ENCODE data around the gene SBF2.
A peak's percentile ranks its signal among the peaks of the same experiment; 100 is the strongest.
"Not testable (repeated sequence)": the region's sequence is repeated elsewhere in the genome, so short reads cannot be mapped to it uniquely, and the experiment has no call there.

Gene SBF2

DNA sequence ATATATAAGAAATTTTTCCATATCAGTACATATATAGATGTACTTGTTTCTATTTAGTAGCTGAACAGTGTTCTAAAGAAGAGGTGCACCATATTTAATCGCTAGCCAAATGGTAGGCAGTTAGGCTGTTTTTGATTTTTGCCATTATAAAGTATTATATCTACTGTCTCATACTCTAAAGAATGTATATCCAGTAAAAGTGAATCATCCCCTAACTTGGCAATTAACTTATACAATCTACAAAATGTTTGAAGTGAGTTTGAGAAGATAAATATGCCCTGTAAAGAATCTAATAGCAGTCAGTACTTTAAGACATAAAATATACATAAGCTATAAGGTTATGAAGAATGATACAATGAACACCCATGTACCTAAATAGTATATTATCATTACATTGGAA, 338.6 kb downstream of the SBF2 start:
- no peak for DNase-seq (ENCODE audit: low read depth)
- H3K4me3 ChIP-seq (ENCODE audit: low read depth, low read length): no peak overlapping the region
- TF ChIP-seq, protein P1, sequence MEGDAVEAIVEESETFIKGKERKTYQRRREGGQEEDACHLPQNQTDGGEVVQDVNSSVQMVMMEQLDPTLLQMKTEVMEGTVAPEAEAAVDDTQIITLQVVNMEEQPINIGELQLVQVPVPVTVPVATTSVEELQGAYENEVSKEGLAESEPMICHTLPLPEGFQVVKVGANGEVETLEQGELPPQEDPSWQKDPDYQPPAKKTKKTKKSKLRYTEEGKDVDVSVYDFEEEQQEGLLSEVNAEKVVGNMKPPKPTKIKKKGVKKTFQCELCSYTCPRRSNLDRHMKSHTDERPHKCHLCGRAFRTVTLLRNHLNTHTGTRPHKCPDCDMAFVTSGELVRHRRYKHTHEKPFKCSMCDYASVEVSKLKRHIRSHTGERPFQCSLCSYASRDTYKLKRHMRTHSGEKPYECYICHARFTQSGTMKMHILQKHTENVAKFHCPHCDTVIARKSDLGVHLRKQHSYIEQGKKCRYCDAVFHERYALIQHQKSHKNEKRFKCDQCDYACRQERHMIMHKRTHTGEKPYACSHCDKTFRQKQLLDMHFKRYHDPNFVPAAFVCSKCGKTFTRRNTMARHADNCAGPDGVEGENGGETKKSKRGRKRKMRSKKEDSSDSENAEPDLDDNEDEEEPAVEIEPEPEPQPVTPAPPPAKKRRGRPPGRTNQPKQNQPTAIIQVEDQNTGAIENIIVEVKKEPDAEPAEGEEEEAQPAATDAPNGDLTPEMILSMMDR (IDR thresholded peaks at IDR 0.05; ENCODE audit: insufficient read depth, low read depth, low read length, missing control alignments): no peak

DNA sequence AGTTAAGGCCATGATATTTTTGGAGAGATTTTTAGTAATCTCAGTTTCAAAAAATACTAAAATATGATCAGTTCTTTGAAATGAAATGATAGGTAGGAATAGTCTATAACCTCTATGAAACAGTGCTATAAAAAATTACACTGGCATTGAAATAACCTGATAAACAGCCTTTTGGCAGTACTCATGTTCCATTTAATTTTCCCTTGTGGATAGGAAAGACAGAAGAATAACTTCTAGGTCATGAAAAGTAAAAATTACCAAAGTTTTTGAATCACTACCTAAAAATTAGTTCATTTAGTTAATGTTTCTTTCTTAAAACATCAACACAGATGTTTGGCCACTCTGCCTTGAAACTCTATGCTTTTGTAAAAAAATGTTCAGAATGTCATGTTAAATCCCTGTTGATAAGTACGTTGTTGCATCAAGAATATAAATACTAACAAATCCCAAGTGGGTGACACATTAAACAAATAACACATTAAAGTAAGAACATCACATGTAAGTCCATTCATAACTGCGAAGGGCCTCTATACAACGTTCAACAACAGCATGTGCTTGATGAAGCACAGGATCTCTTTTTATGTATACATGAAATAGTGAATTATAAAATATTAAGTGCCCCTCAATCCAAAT, 339.9 kb downstream of the SBF2 start:
- TF ChIP-seq, protein P1 (IDR thresholded peaks at IDR 0.05; ENCODE audit: insufficient read depth, low read depth, low read length, missing control alignments): no peak
- H3K4me3 ChIP-seq (ENCODE audit: low read depth, low read length): no peak overlapping the region
- no peak for DNase-seq (ENCODE audit: low read depth)

DNA sequence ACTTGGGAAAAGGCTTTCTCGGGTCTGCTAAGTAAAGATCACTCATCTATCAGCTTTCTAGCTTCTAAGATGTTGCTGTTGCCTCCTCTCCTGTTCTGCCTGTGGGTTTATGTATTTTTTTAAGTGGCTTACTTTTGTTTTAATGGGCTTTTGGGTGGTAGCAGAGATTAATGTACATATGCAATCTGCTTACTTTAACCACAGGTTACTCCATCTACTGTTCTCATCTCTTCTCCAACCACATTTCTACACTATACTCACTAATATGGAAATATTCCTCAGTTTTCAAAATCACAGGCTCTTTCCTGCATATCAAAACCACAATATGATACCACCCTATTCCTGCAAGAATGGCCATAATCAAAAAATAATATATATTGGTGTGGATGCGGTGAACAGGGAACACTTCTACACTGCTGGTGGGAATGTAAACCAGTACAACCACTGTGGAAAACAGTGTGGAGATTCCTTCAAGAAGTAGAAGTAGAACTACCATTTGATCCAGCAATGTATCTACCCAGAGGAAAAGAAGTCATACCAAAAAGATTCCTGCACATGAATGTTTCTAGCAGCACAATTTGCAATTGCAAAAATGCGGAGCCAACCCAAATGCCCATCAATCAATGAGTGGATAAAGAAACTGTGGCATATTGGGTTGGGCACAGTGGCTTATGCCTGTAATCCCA, 341.4 kb downstream of the SBF2 start:
- no peak for DNase-seq (ENCODE audit: low read depth)
- TF ChIP-seq, protein P1 (IDR thresholded peaks at IDR 0.05; ENCODE audit: insufficient read depth, low read depth, low read length, missing control alignments): no peak
- H3K4me3 ChIP-seq (ENCODE audit: low read depth, low read length): no peak overlapping the region

DNA sequence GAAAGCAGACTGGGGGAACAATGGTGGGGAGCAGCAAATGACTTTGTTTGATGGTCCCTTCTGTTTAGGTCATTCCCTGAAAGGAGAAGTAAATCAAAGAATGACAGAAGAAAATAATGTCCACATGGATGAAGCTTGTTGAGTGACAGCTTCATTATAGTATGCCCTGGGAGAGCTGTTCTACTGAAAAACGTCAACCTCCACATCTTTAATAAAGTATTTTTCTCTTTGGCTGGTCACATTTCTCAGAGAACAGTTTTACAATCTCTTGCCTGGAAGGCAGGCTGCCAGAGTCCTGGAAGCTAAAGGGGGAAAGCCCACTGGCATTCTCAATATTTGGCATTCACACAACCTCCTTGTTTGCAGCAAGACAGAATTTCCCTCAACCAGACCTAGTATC, 342.2 kb downstream of the SBF2 start:
- H3K4me3 ChIP-seq (ENCODE audit: low read depth, low read length): no peak overlapping the region
- no peak for DNase-seq (ENCODE audit: low read depth)
- TF ChIP-seq, protein P1 (IDR thresholded peaks at IDR 0.05; ENCODE audit: insufficient read depth, low read depth, low read length, missing control alignments): no peak

DNA sequence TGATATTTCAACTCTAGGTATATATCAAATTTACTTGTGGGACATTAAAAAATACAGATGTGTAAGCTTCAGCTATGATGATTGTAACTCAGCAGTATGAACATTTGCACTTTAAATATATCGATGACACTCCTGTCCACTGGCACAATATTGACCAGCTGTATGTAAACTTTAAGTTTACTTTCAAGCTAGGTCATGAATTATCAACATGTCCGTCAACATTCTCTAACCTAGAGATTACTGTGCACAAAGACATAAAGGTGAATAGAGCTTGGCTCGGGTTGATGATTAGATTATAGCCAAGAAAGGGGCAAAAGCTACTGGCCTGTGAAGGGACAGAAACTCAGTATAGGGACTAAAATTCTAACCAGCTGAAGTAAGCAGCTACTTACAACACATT, 343.6 kb downstream of the SBF2 start:
- H3K4me3 ChIP-seq (ENCODE audit: low read depth, low read length): no peak overlapping the region
- DNase-seq (ENCODE audit: low read depth): no peak
- TF ChIP-seq, protein P1 (IDR thresholded peaks at IDR 0.05; ENCODE audit: insufficient read depth, low read depth, low read length, missing control alignments): no peak

DNA sequence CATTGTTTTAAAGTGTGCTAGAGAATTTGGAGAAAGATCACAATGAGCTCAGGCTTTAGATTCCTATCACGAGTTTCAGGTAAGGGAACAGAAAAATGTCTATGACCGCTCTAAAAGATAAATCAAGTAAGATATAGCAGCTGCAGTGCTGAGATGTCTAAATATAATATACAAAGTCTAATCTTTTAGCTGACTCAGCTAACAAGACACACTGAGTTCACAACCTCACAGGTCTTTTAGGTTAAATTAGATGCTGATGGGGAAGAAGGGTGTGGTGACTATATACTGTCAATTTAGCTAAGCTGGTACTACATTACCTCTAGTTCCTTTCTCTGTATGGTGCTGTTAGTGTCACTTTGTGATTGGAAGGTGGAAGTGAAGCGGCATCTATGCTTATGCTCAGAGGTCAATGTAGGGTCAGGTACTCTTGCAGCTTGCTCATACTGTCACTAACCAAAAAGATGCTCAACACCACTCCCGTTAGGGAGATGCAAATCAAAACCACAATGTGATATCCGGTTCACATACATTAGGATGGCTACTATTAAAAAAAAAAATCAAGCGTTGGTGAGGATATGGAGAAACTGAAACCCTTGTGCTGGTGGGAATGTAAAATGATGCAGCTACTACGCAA, 346.7 kb downstream of the SBF2 start:
- TF ChIP-seq, protein P1 (IDR thresholded peaks at IDR 0.05; ENCODE audit: insufficient read depth, low read depth, low read length, missing control alignments): no peak
- DNase-seq (ENCODE audit: low read depth): peak; percentile 72
- H3K4me3 ChIP-seq (ENCODE audit: low read depth, low read length): no peak overlapping the region

DNA sequence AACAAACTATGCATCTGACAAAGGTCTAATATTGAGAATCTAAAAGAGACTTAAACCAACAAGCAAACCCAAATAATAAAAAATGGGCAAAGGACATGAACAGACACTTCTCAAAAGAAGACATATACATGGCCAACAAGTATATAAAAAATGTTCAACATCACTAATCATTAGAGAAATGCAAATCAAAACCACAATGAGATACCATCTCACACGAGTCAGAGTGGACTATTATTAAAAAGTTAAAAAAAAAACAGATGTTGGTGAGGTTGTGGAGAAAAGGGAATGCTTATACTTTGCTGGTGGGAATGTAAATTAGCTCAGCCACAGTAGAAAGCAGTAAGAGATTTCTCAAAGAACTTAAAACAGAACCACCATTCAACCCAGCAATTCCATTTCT, 348.3 kb downstream of the SBF2 start:
- not testable (repeated sequence) for DNase-seq (ENCODE audit: low read depth); H3K4me3 ChIP-seq (ENCODE audit: low read depth, low read length)
